GM18520 (cell line): ENCODE results near the gene GLP1R.
A peak's percentile ranks its signal among the peaks of the same experiment; 100 is the strongest.

Source experiments
- ATAC-seq: cut with Tn5 transposase; IDR thresholded peaks from one replicate; pipeline ENCODE4 v1.9.1; 2021; ENCODE audit not compliant: unreplicated experiment

The GLP1R gene

DNA sequence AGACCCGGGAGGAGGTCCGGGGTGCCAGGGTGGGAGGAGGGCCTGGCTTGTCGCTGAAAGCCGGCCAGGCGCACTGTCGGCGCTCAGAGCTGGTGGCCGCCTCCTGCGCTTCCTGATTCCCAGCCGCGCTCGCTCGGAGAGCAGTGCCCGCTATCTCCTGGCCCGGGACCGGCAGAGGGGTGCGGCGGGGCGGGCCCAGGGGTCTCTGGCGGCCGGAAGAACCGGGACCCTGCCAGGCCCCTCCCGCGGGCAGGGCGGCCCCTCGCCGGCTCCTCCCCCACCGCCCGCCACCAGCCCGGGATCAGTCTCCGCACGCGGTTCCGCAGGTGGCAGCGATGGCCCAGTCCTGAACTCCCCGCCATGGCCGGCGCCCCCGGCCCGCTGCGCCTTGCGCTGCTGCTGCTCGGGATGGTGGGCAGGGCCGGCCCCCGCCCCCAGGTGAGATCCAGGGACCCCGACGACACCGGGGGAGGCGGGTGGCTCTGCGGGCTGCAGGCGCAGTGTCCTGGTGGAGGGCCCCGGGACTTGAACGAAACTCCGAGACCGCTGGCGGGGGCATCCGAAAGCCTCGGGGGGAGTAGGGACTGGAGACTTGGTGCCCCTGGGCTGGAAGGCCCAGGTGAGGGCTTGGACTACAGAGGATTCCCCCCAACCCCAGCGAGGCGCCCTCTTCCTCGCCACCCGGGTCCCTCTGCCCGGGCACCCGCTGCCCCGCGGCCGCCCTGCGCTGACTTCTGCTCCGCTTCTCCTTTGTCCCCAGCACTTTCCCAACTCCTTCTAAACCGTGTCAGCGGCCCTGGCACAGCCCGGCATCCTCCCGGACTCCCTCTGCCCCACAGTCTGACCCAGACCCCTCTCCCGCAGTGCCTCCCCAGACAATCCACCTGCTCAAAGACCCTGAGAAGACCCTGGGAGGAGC is at the start of gene GLP1R:
Gene GLP1R (plus strand): TSS at position 301 of the 919 bp plus-strand sequence. CDS start 60 bp downstream, at position 361.
- no peak for ATAC-seq

DNA sequence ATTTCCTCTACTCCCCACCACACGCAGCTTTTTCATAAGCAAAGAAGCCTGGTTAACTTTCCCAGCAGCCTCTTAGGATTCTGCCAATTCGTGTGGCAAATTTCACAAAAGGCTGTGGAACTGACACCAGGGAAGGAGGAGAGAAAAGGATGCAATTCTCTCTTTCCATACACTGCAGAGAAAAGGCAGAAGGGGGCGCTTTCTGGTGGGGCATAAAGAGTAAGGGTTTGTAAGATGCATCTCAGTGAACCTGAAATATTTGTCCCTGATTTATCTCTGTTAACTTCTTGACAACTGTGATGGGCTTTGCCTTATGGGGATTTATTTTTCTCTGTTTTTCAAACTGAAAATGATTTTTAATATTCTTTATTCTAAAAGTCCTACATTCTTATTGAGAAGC is 45.5 kb upstream of the GLP1R start:
- ATAC-seq = no peak

DNA sequence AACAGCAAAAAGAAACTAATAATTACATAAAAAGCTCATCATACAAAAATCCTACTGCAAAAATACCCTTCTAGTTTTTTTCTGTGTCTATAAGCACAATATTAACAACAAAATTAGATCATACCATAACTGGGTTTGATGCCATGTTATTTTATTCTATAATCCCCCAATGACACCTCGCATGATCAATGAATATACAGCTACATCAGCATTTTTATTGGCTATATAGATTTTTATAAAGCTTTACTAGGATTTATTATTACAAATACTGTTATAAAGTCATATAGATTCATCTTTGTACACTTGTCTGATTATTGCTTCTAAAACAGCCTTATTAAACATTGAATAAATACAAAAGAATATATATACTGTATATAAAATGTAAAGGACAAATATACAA is 45.1 kb upstream of the GLP1R start:
- ATAC-seq = no peak

DNA sequence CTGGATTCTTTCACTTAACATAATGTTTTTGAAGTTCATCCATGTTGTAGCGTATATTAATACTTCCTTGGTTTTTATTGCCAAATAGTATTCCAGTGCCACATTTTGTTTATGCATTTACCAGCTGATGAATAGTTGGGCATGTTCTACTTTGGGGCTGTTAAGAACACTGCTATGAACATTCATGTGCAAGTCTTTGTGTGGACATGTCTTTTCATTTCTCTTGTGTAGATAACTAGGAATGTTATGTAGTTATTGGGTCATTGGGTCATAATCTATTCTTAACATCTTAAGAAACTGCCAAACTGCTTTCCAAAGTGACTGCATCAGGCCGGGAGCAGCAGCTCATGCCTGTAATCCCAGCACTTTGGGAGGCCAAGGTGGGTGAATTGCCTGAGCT is 43.8 kb upstream of the GLP1R start:
- ATAC-seq = no peak

DNA sequence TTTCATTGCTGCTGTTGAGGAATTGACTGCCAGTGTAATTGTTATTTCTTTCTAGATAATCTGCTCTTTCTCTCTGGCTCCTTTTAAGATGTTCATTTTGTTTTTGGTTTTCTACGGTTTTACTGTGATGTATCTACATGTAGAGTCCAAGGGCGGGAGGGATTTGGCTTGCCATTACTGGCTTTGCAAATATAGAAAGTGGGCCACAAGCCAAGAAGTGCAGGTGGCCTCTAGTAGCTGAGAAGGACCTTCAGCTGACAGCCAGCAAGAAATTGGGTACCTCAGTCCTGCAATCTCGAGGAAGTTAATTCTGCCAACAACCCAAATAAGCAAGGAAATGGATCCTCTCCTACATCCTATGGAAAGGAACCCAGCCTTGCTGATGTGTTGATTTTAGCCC is 42.8 kb upstream of the GLP1R start:
- ATAC-seq = no peak

DNA sequence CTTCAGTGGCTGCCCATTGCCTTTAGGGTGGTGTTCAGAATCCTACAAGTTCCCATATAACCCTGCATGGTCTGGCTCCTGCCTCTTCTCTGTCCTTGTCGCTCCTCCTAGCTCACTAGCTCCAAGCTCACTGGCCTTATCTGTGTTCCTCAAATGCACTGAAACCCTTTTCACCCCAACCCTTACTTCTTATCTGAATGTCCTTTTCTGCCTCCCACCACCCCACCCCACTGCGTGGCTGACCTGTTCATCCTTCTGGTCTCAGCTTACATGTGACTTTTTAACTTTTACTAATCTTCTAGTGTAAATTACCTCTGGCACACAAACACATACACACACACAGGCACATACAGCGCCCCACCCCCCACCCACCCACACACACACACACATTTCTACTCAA is 41.0 kb upstream of the GLP1R start:
- no peak for ATAC-seq

DNA sequence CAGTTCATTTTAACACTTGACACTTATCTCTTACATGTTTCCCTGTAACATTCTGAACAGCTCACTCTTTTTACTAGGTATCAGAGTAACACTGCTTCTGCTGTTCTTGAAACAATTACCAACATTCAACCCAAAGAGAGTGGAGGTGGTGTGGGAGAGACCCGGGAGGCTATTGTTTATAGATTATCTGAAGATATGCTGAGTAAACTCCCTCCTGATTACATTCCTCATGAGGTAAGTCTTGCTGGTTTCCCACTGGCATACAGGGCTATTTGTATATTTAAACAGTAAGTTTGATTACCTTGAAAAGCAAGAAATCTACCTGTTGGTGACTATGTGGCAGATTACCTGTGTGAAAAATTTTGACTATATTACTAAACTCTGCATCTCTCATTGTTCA is 39.8 kb upstream of the GLP1R start:
- ATAC-seq = no peak

DNA sequence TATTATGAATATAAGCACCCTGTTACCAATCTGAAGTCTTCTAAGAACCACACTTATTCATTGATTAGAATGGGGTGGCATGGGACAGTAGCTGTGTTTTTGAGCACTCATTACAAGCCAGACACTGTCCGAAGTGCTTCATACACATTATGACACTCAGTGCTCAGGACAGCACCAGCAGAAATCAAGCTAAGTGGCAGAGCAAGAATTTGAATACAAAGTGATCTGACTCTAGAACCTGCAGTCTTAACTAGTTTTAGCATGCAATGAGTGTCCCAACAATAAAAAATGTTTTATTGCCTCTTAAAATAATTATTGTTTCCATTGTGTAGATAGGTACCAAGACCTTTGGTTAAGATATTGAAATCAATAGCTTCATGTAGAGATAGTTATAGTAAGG is 39.1 kb upstream of the GLP1R start:
- no peak for ATAC-seq

DNA sequence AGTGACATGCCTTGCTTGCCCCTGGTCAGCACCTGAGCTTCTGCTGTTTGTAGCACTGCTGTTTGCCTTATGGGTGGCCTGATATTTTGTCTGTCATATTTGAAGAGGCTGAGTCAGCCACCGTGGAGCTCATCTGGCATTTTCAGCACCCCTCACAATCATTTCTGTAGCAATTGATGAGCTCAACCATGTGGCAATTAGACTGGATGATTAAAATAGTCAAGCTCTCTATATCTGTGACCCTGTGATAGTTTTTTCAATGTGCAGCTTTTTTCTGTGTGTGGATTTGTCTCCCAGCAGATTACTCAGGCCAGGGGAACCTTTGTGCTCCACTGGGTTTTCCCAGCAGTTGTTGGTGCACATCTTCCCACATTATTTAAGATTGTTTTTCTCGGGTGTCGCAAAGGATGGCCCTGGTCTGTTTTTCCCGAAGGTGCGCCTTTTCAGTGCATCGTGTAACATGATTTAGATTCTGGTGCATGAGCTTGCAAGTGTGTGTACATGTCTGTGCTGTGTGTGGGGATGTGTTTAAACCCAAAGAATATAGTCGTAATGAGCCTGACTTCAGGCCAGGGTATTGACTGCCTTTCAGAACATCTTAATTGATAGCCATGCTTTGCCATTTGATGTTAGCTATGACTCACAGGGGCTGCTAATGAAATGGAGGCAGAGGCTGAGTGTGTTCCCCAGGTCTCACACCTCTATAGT is 31.6 kb upstream of the GLP1R start:
- no peak for ATAC-seq

DNA sequence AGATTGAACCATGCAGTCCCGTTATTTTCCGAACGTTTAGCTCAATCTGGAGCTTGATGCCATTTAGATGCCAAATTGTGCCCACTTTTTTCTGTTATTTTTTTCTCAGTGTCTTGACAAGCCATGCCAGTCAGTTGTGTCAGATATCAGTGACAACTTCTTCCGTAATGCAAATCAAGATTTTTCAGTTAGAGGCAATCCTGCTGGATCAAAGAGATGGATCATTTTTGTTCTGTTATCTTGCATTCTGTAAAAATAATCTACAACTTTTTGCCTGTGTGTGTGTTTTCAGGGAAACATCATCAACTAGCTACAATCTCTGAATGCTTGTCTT is 31.1 kb upstream of the GLP1R start:
- ATAC-seq = no peak

DNA sequence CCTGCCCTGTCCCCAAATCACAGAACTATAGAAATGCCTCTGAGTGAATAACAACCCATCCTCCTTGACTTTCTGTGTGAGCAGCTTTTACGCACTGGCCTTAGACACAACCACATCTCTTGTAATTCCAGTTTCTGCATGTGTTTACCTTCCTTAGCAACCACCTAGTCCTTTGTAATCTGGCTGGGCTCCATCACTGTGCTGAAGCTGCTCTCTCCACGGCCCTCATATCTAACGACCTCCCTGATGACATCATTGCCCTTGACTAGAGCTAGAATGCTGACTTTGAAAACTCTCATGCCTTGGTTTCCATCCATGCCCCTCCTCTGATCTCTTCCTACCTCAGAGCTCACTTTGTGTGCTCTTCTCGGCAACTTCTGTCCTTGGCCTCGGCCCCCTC is 30.5 kb upstream of the GLP1R start:
- ATAC-seq = no peak

DNA sequence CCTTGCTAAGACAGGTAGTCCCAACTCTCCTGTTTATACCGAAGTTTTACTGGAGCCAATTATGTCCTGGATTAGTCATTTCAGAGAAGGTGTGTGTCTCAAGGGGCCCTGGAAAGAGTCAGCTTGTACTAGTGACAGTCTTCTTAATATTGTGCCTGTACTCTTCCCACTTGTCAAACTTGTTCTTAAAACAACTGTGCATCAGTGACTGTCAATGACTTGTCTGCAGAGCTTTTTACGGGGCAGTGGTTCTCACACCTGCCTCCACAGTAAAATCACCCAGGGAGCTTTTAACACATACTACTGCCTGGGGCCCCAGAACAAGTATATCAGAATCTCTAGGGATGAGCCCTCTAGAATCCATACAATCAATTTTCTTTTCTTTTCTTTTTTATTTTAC is 28.4 kb upstream of the GLP1R start:
- no peak for ATAC-seq

DNA sequence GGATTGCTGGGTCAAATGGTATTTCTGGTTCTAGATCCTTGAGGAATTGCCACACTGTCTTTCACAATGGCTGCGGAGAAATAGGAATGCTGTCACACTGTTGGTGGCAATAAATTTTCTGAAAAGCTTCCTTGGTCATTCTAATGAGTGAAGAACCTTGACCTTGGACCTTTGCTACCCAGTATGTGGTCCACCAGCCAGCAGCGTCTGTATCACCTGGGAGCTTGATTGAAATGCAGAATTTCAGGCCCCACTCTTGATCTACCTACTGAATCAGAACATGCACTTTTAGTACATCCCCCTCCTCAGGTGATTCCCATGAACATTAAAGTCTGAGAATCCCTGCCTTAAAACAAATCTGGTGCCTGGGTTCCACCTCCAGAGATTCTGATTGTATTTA is 27.5 kb upstream of the GLP1R start:
- no peak for ATAC-seq

DNA sequence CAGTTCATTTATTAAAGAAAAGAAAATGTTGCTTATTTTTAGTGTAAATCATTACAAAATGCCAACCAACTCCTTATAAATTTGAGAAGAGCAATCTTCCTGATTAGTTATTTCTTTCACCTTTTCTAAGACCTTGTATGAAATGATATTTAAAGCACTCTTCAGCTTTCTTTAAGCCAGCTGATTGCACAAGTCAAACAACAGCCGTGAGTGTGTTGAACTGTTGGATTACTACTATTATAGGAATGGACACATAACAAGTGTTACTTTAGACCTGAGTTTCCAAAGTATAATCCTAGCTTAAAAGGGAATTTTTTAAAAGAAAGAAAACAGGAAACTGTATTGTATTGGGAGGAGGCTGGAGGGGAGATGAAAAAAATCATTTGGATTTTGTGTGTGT is 26.8 kb upstream of the GLP1R start:
- no peak for ATAC-seq

DNA sequence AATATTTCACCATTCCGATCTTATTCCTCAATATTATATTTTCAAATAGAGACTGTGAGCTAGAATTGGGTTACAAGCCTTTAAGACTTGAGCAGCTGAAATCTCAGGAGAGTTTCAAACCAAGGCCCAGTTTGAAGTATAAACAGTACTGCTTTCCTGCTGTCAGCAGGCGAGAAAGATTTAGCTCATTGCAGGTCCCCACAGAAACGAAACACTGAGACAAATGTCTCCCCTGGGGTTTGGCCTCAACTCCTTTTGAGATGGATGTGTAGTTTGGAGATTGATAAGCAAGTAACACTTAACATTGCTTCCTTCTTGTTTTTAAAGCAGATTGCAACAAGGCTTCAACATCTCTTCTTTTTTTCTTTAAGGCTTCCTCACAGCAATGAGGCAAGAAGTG is 22.4 kb upstream of the GLP1R start:
- ATAC-seq = no peak

DNA sequence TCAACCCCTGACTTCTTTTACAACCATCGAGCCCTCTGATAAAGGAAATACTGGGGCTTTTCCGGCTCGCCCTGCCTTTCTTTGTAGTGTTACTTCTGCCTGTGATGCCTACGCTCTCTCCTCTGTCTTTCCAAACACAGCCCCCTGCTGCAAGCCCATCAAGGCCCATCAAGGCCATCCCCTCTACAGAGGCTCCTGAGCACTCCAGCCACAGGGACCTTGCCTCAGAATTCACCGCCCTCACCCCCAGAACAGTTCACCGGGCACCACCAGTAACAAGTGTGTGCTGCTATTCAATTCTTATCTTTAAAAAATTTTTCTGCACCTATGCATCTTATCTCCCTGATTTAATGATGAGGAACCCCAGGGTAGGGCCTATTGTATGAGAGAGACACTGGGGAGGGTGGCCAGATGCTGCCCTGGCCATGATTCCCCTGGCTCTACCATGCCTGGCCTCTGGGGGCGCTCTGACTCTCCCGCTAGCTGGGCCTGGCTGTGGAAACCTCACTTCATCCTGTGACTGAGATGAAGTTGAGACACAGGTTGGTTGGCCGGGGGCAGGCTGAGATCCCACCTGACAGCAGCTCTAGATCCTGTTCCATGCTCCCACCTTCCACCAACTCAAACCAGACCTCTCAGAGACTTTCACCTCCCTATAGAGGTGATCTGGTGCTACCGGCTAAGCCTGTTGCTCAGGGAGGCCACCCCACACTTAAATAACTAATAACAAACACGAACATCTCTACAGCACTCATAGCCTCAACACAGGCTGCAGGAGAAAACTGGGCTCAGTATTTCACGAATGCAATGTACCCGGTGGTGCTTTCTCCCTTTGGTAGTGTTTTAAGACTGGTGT is 19.2 kb upstream of the GLP1R start:
- ATAC-seq = no peak

DNA sequence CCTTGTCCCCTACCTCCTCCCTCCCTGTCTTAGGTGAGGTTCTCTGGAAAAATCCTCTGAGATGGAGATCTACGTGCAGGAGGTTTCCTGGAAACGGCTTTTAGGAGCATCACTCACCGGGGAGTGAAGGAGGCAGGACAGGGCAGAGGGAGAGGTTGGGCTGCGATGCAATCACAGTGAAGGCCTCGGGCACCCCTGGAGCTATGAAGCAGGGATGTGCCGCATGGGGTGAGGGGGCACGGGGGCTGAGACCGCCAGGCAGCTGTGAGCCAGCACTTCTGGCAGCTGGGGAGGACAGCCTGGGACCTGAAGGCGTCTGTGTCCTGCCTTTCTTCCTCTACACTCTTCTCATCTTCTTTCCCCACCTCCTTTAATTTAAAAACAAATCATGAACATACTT is 12.9 kb upstream of the GLP1R start:
- ATAC-seq = no peak

DNA sequence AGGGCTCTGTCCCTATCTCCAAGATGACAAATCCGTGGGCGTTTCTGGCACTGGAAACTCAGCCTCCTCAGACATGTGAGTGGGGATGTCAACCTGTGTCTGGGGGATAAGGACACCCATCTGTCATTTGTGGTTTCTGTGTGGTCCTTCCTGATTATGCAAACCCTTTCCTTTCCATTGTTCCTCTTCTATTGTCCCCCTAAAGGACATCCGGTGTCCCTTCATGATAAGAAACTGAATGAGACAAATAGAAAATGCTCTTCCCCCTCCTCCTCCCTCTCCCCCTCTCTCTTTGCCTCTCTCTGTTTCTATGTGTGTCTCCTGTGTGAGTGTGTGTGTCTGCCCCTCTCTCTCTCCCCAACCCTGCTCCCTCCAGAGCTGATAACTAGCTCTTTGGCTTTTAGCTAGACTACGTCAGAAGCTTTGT is 11.5 kb upstream of the GLP1R start:
- no peak for ATAC-seq

DNA sequence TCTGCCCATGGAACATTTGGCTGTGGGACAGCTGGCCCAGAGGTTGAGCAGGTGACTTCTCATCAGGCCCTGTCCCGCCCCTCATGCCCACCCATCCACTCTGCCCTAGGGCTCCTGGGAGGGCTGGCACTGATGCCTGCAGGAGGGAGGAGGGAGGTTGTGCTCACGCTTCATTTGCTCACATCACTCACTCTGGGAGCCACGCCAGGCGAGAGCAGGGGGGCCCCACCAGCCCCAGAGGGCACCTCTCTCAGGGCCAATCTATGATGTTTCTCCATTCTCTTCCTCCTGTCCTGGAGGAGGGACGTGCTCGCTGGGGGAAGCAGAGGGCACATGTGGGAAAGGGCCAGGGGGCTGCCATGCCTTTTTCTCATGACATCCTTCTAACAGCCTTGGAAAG is 10.9 kb upstream of the GLP1R start:
- no peak for ATAC-seq

DNA sequence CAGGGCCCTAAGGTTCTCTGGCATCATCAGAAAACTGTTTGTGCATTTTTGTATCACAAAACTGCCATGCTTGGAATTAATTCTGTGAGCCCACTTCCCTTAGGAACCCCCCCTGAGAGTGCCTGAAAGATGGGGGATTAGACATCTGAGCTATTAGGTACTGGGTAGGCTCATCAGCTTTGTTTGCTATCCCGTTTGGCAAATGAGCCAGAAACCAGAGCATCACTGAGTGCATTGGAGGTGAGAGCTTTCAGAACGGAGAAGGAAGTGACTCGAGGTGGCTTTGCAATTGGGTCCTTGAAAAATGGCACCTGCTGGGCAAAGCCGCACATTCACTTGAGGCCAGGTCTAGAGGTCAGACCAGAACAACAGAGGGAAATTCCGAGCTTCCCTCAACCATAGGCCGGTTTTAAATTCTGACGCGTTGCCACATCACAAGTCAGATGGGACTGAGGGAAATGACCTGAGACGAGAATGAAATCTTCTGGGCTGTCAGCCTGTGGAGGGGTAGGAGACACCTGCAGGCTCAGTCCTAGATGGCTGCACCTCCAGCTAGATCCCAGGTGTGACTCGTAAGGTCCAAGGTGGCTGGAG is 8.4 kb upstream of the GLP1R start:
- ATAC-seq = peak; percentile 52

DNA sequence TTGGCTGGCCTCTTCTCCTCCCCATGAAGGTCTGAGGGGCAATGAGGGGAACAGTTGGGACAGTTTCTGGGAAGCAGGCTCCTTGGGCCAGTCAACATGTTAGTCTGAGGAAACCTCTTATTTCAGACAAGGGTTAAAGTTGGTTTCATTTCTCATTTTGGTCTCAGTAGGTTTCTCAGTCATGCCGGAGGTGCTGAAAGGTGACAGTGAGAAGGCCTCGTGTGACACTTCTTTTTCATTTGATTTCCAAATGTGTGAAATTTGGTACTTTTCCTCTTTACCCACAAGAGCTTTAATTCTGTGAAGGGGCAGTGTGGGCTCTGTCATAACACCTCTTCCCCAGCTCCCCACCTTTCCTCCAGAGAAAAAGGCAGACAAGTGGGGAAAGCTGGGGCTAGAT is 7.5 kb upstream of the GLP1R start:
- ATAC-seq = no peak
